Spleen (tissue), 11 donors: ENCODE measurements around the gene AHRR. TPM values are rescaled to one million over a fixed set of nuclear protein-coding genes. Genes with fewer than 3 reads are reported as not detected.
A peak's percentile ranks its signal among the peaks of the same experiment; 100 is the strongest.

Experiments
- DNase-seq: peaks from one replicate; pipeline ENCODE4 v3.0.0-alpha.2; 2020
- H3K27ac ChIP-seq, 8 donors: fragments of 200-600 bp; sonication (generic) in 7 of 8; 1 replicate in 4 of 8; 2 replicates in 4 of 8; pipeline versions ENCODE4 v1.5.0 to v1.8.0; 2016 to 2021; ENCODE audit warnings: inconsistent platforms in 4 of 8, mild to moderate bottlenecking in 4 of 8, moderate library complexity in 1 of 8
- H3K27me3 ChIP-seq, 7 donors: fragments of 200-600 bp; sonication (generic) in 6 of 7; replicated peaks in 1 of 7; 1 replicate in 4 of 7; 2 replicates in 3 of 7; pipeline versions ENCODE4 v1.5.0 to v1.8.0; 2016 to 2021; ENCODE audit warnings: inconsistent platforms in 3 of 7, mild to moderate bottlenecking in 1 of 7
- H3K36me3 ChIP-seq, 6 donors: fragments of 200-600 bp; sonication (generic) in 5 of 6; 1 replicate in 4 of 6; 2 replicates in 2 of 6; pipeline versions ENCODE4 v1.5.0 to v1.8.0; 2016 to 2021; ENCODE audit warnings: inconsistent platforms in 2 of 6
- H3K4me1 ChIP-seq, 6 donors: fragments of 200-600 bp; sonication (generic) in 5 of 6; 1 replicate in 3 of 6; 2 replicates in 3 of 6; pipeline versions ENCODE4 v1.5.0 to v1.8.0; 2016 to 2021; ENCODE audit warnings: inconsistent platforms in 3 of 6
- H3K4me3 ChIP-seq, 8 donors: fragments of 200-600 bp; sonication (generic) in 7 of 8; 1 replicate in 4 of 8; 2 replicates in 4 of 8; pipeline versions ENCODE4 v1.5.0 to v1.8.0; 2016 to 2021; ENCODE audit warnings: inconsistent platforms in 4 of 8, mild to moderate bottlenecking in 4 of 8, moderate library complexity in 2 of 8
- H3K9me3 ChIP-seq, 8 donors: fragments of 200-600 bp; sonication (generic) in 7 of 8; 1 replicate in 4 of 8; 2 replicates in 4 of 8; pipeline versions ENCODE4 v1.5.0 to v1.8.0; 2016 to 2021; ENCODE audit warnings: inconsistent platforms in 4 of 8
- POLR2A ChIP-seq, 3 donors: fragments of 450-650 bp; IDR thresholded peaks; one replicate each; pipeline ENCODE4 v1.5.1; 2017; ENCODE audit warnings: antibody characterized with exemption in 3 of 3, mild to moderate bottlenecking in 1 of 3
- POLR2AphosphoS5 ChIP-seq, 3 donors: sonication (generic); formaldehyde crosslinking; IDR thresholded peaks; one replicate each; pipeline ENCODE4 v1.5.1; 2017; ENCODE audit warnings: antibody characterized with exemption in 3 of 3
- WGBS, 5 donors: extraction: QIAGEN DNeasy Blood & Tissue Kit in 3 of 5; methylation state at CpG; one replicate each; pipeline versions ENCODE4 v1.1.5 to v1.1.7; 2013 to 2018; 5-methylcytosine and 5-hydroxymethylcytosine counted together
- intact Hi-C: fragments of 100-400 bp; cut with DNase I; formaldehyde crosslinking; loops from one replicate; pipeline ENCODE4 v1.15.0; 2023; ENCODE audit warnings: low total_unique reads
- polyA plus RNA-seq, 3 donors: library from polyadenylated mRNA; stranded (reverse); fragments of 200-250 nt; gene quantifications; one replicate each; pipeline ENCODE4 v1.2.1, GENCODE V29; 2013
- total RNA-seq, 7 donors: library from RNA; depleted of rRNA in 3 of 7; stranded (reverse); fragments of >200 nt in 3 of 7; fragmentation: NEBNext Ultra II Directional in 4 of 7; extraction: Animal tissue kit (Norgen Biotek cat#: 25700) in 4 of 7; gene quantifications; one replicate each; pipeline versions ENCODE4 v1.1.0 to v1.2.1, GENCODE V29; 2016 to 2021
- TF ChIP-seq, protein P1 (sequence below), 11 experiments: fragments of 200-600 bp in 7 of 11; fragments of 450-650 bp in 4 of 11; sonication (generic) in 4 of 11; IDR thresholded peaks in 8 of 11; conservative IDR thresholded peaks in 3 of 11; 1 replicate in 7 of 11; 2 replicates in 4 of 11; pipeline versions ENCODE4 v1.4.0 to v1.8.0; 2016 to 2021; ENCODE audit warnings: antibody characterized with exemption in 11 of 11, inconsistent platforms in 4 of 11, mild to moderate bottlenecking in 1 of 11
- donor health status: healthy with polysubstance abuse.
- donor health status: DM: no; HTN: no; CAD: no; lungs with moderate emphysema.
- donor health status: DM: no; HTN: no; CAD: no.
- donor health status: Bipolar disorder and iron deficiency.
- donor health status: healthy.
- donor health status: DM: no; HTN: no; CAD: no.
- donor health status: DM: yes; HTN: yes; CAD: no.

The AHRR gene
- total and polyA plus RNA-seq, 10 donors, result 0.96 to 28.5 (median 13.2) TPM

DNA sequence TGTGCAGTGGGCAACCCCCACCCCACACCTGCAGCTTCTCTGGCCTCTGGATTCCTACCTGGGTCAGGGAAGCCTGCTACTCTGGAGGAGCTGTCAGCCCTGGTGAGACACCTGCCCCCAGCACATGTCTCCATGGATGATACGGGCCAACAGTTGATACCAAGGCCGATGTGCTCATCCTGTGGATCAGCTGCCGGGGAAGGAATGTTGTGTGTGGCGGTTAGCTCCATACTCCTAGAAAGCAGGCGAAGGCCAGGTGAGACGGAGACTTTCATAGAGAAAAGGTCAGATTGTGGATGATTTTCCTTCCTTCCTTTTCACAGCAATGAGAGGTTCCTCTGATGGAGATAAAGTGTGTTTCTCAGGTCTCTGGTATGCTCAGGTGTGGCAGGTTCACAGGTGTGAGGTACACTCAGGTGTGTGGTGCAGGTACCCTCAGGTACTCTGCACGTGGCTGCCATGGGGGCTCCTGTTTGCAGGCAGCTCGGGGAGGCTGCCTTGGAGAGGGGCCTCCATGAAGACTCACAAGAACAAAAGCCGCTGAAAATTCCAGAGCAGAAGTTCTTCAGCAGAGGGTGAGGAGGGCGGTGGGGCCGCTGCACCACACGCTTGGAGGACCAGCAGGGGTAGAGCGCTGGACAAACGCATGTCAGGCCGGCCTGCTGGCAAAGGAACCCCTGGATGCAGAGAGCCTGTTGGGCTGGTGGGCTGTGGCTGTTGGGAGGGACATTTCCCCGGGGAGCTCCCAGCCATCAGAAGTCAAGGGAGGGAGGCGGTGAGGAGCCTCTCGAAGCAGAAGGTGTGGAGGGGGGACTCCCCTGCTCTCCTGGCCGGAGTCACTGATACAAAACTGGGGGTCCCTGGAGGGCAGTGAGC is 5.1 kb upstream of the AHRR start:
- H3K36me3 ChIP-seq, result peaks cover 0 to 61% (median 39%) of the 10 kb centered on the region in 6 donors
- WGBS, 5 donors, result 82 to 92% (median 86%) methylated on average over 10 to 19 of the region's 19 CpGs
- H3K27me3 ChIP-seq, result peaks cover 3 to 32% (median 24%) of the 10 kb centered on the region in 7 donors
- no peaks in the 10 kb centered on the region for H3K9me3 ChIP-seq
- H3K4me3 ChIP-seq, result no peak overlapping the region
- no peak overlapping the region for H3K27ac ChIP-seq
- intact Hi-C loops, result loop anchor here (5.0 kb wide), 1 partner anchor 121 kb away; no protein-coding TSS in a partner anchor
- H3K4me1 ChIP-seq, result peaks cover 6 to 42% (median 25%) of the 10 kb centered on the region in 6 donors
- TF ChIP-seq POLR2A (IDR thresholded peaks at IDR 0.05) (no peak), POLR2AphosphoS5 (IDR thresholded peaks at IDR 0.05) (no peak)
- TF ChIP-seq, protein P1, sequence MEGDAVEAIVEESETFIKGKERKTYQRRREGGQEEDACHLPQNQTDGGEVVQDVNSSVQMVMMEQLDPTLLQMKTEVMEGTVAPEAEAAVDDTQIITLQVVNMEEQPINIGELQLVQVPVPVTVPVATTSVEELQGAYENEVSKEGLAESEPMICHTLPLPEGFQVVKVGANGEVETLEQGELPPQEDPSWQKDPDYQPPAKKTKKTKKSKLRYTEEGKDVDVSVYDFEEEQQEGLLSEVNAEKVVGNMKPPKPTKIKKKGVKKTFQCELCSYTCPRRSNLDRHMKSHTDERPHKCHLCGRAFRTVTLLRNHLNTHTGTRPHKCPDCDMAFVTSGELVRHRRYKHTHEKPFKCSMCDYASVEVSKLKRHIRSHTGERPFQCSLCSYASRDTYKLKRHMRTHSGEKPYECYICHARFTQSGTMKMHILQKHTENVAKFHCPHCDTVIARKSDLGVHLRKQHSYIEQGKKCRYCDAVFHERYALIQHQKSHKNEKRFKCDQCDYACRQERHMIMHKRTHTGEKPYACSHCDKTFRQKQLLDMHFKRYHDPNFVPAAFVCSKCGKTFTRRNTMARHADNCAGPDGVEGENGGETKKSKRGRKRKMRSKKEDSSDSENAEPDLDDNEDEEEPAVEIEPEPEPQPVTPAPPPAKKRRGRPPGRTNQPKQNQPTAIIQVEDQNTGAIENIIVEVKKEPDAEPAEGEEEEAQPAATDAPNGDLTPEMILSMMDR (IDR thresholded peaks at IDR 0.05 in 8 of 11, conservative IDR thresholded peaks at IDR 0.05 in 3 of 11), result no peak
- no peak for DNase-seq

DNA sequence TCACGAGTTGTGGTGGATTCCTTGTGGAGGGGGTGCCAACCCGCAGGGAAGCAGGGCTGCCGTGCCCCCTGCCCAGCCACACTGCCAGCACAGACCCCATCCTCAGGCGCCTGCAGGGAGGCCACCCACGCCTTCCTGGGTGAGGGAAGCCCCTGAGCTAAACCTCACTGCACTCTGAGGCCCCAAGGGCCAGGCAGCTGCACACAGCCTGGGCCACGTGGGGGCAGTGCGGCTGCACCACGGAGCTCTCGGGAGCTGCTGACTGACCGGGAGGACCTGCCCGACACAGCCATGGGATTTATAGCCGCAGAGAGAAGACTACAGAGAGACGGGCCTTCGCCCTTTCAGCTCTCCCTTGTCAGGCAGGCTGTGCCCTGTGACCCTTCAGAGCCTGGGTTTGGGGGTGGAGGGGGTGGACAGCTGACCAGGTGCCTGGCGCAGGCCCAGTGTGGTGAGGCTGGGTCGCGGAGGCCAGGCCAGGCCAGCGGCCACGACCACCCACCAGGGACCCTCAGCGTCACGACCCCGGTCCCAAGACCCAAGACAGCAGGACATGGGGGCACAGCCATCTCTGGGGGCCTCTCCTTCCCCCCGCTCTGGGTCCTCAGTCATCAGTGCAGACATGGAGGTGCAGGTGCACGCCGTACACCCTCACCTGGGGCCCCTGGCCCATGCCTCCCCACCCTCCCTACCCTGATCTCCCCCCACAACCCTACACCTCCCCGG is 4.3 kb upstream of the AHRR start:
- peak in 2 of 3 donors; percentile 36 to 64 for TF ChIP-seq POLR2AphosphoS5 (IDR thresholded peaks at IDR 0.05)
- no peak for TF ChIP-seq POLR2A (IDR thresholded peaks at IDR 0.05)
- TF ChIP-seq, protein P1 (IDR thresholded peaks at IDR 0.05 in 8 of 11, conservative IDR thresholded peaks at IDR 0.05 in 3 of 11), result peak in 9 of 11 experiments; percentile 20 to 73 (median 52)
- Histone ChIP-seq H3K27me3 (peaks cover 4 to 40% (median 32%) of the 10 kb centered on the region in 7 donors), H3K27ac (no peak overlapping the region), H3K4me3 (no peak overlapping the region), H3K36me3 (peaks cover 0 to 53% (median 39%) of the 10 kb centered on the region in 6 donors), H3K9me3 (no peaks in the 10 kb centered on the region), H3K4me1 (peaks cover 9 to 43% (median 28%) of the 10 kb centered on the region in 6 donors)
- intact Hi-C loops, result loop anchor here (5.0 kb wide), 1 partner anchor 120 kb away; no protein-coding TSS in a partner anchor
- DNase-seq, result no peak
- WGBS, 5 donors, result 60 to 66% (median 64%) methylated on average over 9 to 26 of the region's 26 CpGs

DNA sequence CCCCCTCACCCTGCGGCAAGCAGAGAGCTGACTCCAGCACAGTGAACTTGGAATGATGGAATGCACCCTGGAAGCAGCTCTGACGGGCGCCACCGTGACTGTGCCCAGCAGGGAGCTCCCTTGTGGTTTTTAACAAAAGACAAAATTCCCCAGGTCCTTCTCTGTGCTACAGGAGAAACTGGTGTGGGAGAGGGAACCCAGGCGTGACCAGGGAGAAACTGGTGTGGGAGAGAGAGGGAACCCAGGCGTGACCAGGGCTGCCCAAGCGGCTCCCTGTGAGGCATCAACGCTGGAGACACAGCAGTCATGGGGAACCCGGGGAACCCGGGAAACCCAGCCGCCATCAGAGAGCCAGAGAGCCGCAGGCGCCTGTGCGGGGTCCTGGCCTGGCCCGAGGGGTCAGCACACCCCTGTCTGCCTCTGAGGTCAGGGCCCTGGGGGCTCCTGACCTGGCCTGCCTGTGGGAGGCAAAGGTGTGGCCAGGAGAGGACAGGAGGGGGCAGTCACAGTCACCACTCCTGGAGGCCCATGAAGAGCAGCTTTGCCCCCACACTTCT is 3.1 kb upstream of the AHRR start:
- intact Hi-C loops, result loop anchor here (5.0 kb wide), 1 partner anchor 119 kb away; no protein-coding TSS in a partner anchor
- H3K4me1 ChIP-seq, result peaks cover 9 to 54% (median 37%) of the 10 kb centered on the region in 6 donors
- peaks cover 0 to 42% (median 32%) of the 10 kb centered on the region in 6 donors for H3K36me3 ChIP-seq
- TF ChIP-seq POLR2AphosphoS5 (IDR thresholded peaks at IDR 0.05), result no peak
- TF ChIP-seq, protein P1 (IDR thresholded peaks at IDR 0.05 in 8 of 11, conservative IDR thresholded peaks at IDR 0.05 in 3 of 11), result no peak
- TF ChIP-seq POLR2A (IDR thresholded peaks at IDR 0.05), result no peak
- H3K27me3 ChIP-seq, result peaks cover 4 to 52% (median 34%) of the 10 kb centered on the region in 7 donors
- no peak for DNase-seq
- H3K9me3 ChIP-seq, result no peaks in the 10 kb centered on the region
- no peak overlapping the region for H3K4me3 ChIP-seq
- WGBS, 5 donors, result 47 to 58% (median 50%) methylated on average over 14 to 15 of the region's 15 CpGs
- no peak overlapping the region for H3K27ac ChIP-seq
